ENCODE measurements around the gene LOX. TPM values are rescaled to one million over a fixed set of nuclear protein-coding genes. Genes with fewer than 3 reads are reported as not detected.

Gene LOX
- total RNA-seq, 4 donors from 2014 or later, result 11.8 to 39.5 (median 34.2) TPM

- Histone ChIP-seq H3K9me3 (no peaks in the 10 kb centered on the region), H3K4me1 (peaks cover 5 to 10% of the 10 kb centered on the region in 2 donors), H3K27ac (peak overlapping the region; percentile 18 to 65 (median 57)), H3K27me3 (no peaks in the 10 kb centered on the region), H3K36me3 (no peaks in the 10 kb centered on the region), H3K4me3 (replicated peaks in 1 of 3) (peak overlapping the region; percentile 18 to 54 (median 29))
- peak; percentile 35 to 36 for DNase-seq
- WGBS, 2 donors, result 0% methylated on average over 5 to 35 of the region's 78 CpGs
- no peak for TF ChIP-seq POLR2A (IDR thresholded peaks at IDR 0.05)
- TF ChIP-seq, protein P1, sequence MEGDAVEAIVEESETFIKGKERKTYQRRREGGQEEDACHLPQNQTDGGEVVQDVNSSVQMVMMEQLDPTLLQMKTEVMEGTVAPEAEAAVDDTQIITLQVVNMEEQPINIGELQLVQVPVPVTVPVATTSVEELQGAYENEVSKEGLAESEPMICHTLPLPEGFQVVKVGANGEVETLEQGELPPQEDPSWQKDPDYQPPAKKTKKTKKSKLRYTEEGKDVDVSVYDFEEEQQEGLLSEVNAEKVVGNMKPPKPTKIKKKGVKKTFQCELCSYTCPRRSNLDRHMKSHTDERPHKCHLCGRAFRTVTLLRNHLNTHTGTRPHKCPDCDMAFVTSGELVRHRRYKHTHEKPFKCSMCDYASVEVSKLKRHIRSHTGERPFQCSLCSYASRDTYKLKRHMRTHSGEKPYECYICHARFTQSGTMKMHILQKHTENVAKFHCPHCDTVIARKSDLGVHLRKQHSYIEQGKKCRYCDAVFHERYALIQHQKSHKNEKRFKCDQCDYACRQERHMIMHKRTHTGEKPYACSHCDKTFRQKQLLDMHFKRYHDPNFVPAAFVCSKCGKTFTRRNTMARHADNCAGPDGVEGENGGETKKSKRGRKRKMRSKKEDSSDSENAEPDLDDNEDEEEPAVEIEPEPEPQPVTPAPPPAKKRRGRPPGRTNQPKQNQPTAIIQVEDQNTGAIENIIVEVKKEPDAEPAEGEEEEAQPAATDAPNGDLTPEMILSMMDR (IDR thresholded peaks at IDR 0.05), result no peak
- intact Hi-C loops (cut with DNase I), result loop anchor here (10.0 kb wide), 1 partner anchor 113 kb away; the partner anchor contains the start of gene SRFBP1
Observed at GRCh38 chr5:122077366-122078115, 518 bp downstream of the LOX start.

- 1 to 2% methylated on average over 19 to 40 of the region's 43 CpGs for WGBS, 2 donors
- H3K4me1 ChIP-seq, result peaks cover 5 to 10% of the 10 kb centered on the region in 2 donors
- no peak for TF ChIP-seq POLR2A (IDR thresholded peaks at IDR 0.05)
- TF ChIP-seq, protein P1 (IDR thresholded peaks at IDR 0.05), result peak; percentile 37 to 75 (median 56)
- DNase-seq, result peak; percentile 84 to 88
- intact Hi-C loops (cut with DNase I), result loop anchor here (10.0 kb wide), 1 partner anchor 112 kb away; the partner anchor contains the start of gene SRFBP1
- H3K27me3 ChIP-seq, result no peaks in the 10 kb centered on the region
- H3K9me3 ChIP-seq, result no peaks in the 10 kb centered on the region
- peak overlapping the region; percentile 18 to 54 (median 29) for H3K4me3 ChIP-seq (replicated peaks in 1 of 3)
- peak overlapping the region in 2 of 3 donors; percentile 57 to 65 for H3K27ac ChIP-seq
- no peaks in the 10 kb centered on the region for H3K36me3 ChIP-seq
Observed at GRCh38 chr5:122076669-122077365, 1.2 kb downstream of the LOX start.

- TF ChIP-seq, protein P1 (IDR thresholded peaks at IDR 0.05), result no peak
- TF ChIP-seq POLR2A (IDR thresholded peaks at IDR 0.05), result no peak
- WGBS, 2 donors, result 51 to 59% methylated on average over 2 of the region's 2 CpGs
- intact Hi-C loops (cut with DNase I), result loop anchor here (10.0 kb wide), 1 partner anchor 111 kb away; the partner anchor contains the start of gene SRFBP1
- Histone ChIP-seq H3K9me3 (no peaks in the 10 kb centered on the region), H3K27ac (no peak overlapping the region), H3K27me3 (no peaks in the 10 kb centered on the region), H3K36me3 (no peaks in the 10 kb centered on the region), H3K4me1 (peaks cover 5 to 10% of the 10 kb centered on the region in 2 donors), H3K4me3 (replicated peaks in 1 of 3) (peak overlapping the region in 1 of 3 donors; percentile 54)
- DNase-seq, result no peak
Observed at GRCh38 chr5:122076050-122076461, 2.0 kb downstream of the LOX start.

- 94 to 95% methylated on average over 3 of the region's 3 CpGs for WGBS, 2 donors
- Histone ChIP-seq H3K27me3 (no peaks in the 10 kb centered on the region), H3K4me1 (peaks cover 5 to 10% of the 10 kb centered on the region in 2 donors), H3K4me3 (replicated peaks in 1 of 3) (no peak overlapping the region), H3K36me3 (peaks cover 0 to 8% of the 10 kb centered on the region in 2 donors), H3K9me3 (no peaks in the 10 kb centered on the region), H3K27ac (no peak overlapping the region)
- TF ChIP-seq POLR2A (IDR thresholded peaks at IDR 0.05), result no peak
- TF ChIP-seq, protein P1 (IDR thresholded peaks at IDR 0.05), result no peak
- no peak for DNase-seq
- intact Hi-C loops (cut with DNase I), result loop anchor here (10.0 kb wide), 1 partner anchor 109 kb away; the partner anchor contains the start of gene SRFBP1
Observed at GRCh38 chr5:122073864-122074263, 4.2 kb downstream of the LOX start.

Measured in thyroid gland (tissue), 4 donors.